HG03103 (cell line): ENCODE results near the gene WDR35.
A peak's percentile ranks its signal among the peaks of the same experiment; 100 is the strongest.
"Not testable (repeated sequence)": the region's sequence is repeated elsewhere in the genome, so short reads cannot be mapped to it uniquely, and the experiment has no call there.

Source experiments
- ATAC-seq: cut with Tn5 transposase; IDR thresholded peaks from one replicate; pipeline ENCODE4 v1.9.1; 2021; ENCODE audit warnings: low read depth; ENCODE audit not compliant: unreplicated experiment

WDR35 gene

GRCh38 chr2:19943189-19943588 is 46.7 kb downstream of the WDR35 start:
- no peak for ATAC-seq

- no peak for ATAC-seq
Observed at GRCh38 chr2:19942199-19942598, 47.7 kb downstream of the WDR35 start.

- ATAC-seq: no peak
Observed at GRCh38 chr2:19937004-19937403, 52.9 kb downstream of the WDR35 start.

- ATAC-seq: no peak
Observed at GRCh38 chr2:19936203-19936602, 53.7 kb downstream of the WDR35 start.

- ATAC-seq: peak; percentile 89
Observed at GRCh38 chr2:19933351-19933981, 56.4 kb downstream of the WDR35 start.

- ATAC-seq: peak; percentile 33
Observed at GRCh38 chr2:19932928-19933327, 57.0 kb downstream of the WDR35 start.

GRCh38 chr2:19929226-19929625 is 60.7 kb downstream of the WDR35 start:
- ATAC-seq: no peak

GRCh38 chr2:19927816-19928215 is 62.1 kb downstream of the WDR35 start:
- ATAC-seq: not testable (repeated sequence)

- ATAC-seq: not testable (repeated sequence)
Observed at GRCh38 chr2:19924526-19924925, 65.4 kb downstream of the WDR35 start.

- not testable (repeated sequence) for ATAC-seq
Observed at GRCh38 chr2:19922188-19922587, 67.7 kb downstream of the WDR35 start.

GRCh38 chr2:19916385-19916950 is 73.4 kb downstream of the WDR35 start:
- no peak for ATAC-seq

GRCh38 chr2:19914266-19914975 is 75.5 kb downstream of the WDR35 start:
- ATAC-seq: no peak

GRCh38 chr2:19911808-19912509 is 77.9 kb downstream of the WDR35 start:
- ATAC-seq: no peak

GRCh38 chr2:19902216-19902740 is 87.6 kb downstream of the WDR35 start:
- peak; percentile 7 for ATAC-seq

GRCh38 chr2:19901442-19902215 is 88.3 kb downstream of the WDR35 start, which contains the start of gene TTC32:
TTC32 (minus strand) TSS chr2:19901983; CDS start chr2:19901854, 129 bp downstream.
- ATAC-seq: peak; percentile 75

- ATAC-seq: peak; percentile 1
Observed at GRCh38 chr2:19900931-19901441, 88.9 kb downstream of the WDR35 start.

- ATAC-seq: no peak
Observed at GRCh38 chr2:19899985-19900930, 89.6 kb downstream of the WDR35 start.

GRCh38 chr2:19898592-19899329 is 91.1 kb downstream of the WDR35 start:
- ATAC-seq: no peak
